Measurements from ENCODE around the gene KCNJ12.

The KCNJ12 gene

DNA sequence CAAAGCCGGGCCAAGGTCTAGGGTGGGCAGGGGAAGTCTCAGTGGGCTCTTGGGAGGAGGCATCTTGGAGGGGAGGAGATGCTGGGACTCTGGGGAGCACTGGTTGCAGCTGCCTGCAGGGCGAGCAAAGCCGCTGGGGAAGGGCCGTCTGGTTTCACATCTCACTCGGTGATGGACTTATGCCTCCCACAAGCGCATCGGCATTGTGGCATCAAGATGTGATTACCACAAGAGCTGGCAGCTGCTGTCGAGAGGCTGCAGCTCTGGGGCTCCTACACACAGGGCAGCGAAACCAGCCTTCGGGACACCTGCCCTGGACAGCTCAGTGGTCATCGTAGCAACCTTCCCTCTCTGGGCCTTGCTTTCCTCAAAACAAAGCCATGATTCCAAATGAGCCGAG lies 3.1 kb upstream of the KCNJ12 start (continued):
- TF ChIP-seq SCRT1 (tag by site-specific recombination; IDR thresholded peaks at IDR 0.05; ENCODE audit: borderline replicate concordance) (no peak), ZFP37 (tag by site-specific recombination; IDR thresholded peaks at IDR 0.05) (no peak), ZNF791 (tag by site-specific recombination; IDR thresholded peaks at IDR 0.05) (no peak), GLIS2 (tag by site-specific recombination; IDR thresholded peaks at IDR 0.05) (no peak)
- TF ChIP-seq, protein P1, sequence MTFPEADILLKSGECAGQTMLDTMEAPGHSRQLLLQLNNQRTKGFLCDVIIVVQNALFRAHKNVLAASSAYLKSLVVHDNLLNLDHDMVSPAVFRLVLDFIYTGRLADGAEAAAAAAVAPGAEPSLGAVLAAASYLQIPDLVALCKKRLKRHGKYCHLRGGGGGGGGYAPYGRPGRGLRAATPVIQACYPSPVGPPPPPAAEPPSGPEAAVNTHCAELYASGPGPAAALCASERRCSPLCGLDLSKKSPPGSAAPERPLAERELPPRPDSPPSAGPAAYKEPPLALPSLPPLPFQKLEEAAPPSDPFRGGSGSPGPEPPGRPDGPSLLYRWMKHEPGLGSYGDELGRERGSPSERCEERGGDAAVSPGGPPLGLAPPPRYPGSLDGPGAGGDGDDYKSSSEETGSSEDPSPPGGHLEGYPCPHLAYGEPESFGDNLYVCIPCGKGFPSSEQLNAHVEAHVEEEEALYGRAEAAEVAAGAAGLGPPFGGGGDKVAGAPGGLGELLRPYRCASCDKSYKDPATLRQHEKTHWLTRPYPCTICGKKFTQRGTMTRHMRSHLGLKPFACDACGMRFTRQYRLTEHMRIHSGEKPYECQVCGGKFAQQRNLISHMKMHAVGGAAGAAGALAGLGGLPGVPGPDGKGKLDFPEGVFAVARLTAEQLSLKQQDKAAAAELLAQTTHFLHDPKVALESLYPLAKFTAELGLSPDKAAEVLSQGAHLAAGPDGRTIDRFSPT (tag by site-specific recombination; IDR thresholded peaks at IDR 0.05): no peak

GRCh38 chr17:21373696-21374440 lies 2.3 kb upstream of the KCNJ12 start:
- H3K27ac ChIP-seq (ENCODE audit: extremely low read depth, low read depth, low read length): no peak overlapping the region
- peaks cover 9% of the 10 kb centered on the region for H3K4me1 ChIP-seq (ENCODE audit: control insufficient read depth, insufficient read depth, low read length)
- H3K4me3 ChIP-seq (ENCODE audit: low read depth, low read length): no peak overlapping the region
- no peaks in the 10 kb centered on the region for H3K9me3 ChIP-seq (ENCODE audit: control insufficient read depth, insufficient read depth, low read depth, low read length)
- no peaks in the 10 kb centered on the region for H3K36me3 ChIP-seq (ENCODE audit: control insufficient read depth in 2 of 2, insufficient read depth in 1 of 2, low read length in 2 of 2)
- ChIA-PET POLR2A (interaction anchor here (0.5 kb wide), 1 partner anchor 16 kb away, joined by 3 read pairs; no protein-coding TSS in a partner anchor), CTCF (interaction anchor here (1.3 kb wide), 2 partner anchors 15 to 138 kb away, joined by 3 to 4 read pairs; no protein-coding TSS in a partner anchor)
- TF ChIP-seq ZIC2 (tag by site-specific recombination; IDR thresholded peaks at IDR 0.05) (0 out of 2 replicates have a peak, but pooled peaks have one; percentile 13), KLF17 (tag by site-specific recombination; IDR thresholded peaks at IDR 0.05) (0 out of 2 replicates have a peak, but pooled peaks have one; percentile 52), ZNF10 (tag by site-specific recombination; IDR thresholded peaks at IDR 0.05) (peak; percentile 44; the same call in 1 of the 2 replicates), ZNF560 (tag by site-specific recombination; IDR thresholded peaks at IDR 0.05; ENCODE audit: borderline replicate concordance) (no peak), ZNF341 (tag by site-specific recombination; IDR thresholded peaks at IDR 0.05; ENCODE audit: low read depth) (peak; percentile 72; the same call in 1 of the 2 replicates)
- TF ChIP-seq, protein P2, sequence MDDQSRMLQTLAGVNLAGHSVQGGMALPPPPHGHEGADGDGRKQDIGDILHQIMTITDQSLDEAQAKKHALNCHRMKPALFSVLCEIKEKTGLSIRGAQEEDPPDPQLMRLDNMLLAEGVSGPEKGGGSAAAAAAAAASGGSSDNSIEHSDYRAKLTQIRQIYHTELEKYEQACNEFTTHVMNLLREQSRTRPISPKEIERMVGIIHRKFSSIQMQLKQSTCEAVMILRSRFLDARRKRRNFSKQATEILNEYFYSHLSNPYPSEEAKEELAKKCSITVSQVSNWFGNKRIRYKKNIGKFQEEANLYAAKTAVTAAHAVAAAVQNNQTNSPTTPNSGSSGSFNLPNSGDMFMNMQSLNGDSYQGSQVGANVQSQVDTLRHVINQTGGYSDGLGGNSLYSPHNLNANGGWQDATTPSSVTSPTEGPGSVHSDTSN (CRISPR knock-in tag; IDR thresholded peaks at IDR 0.05): no peak

GRCh38 chr17:21374441-21375161 lies 1.6 kb upstream of the KCNJ12 start:
- ChIA-PET POLR2A (interaction anchor here (0.5 kb wide), 1 partner anchor 16 kb away, joined by 3 read pairs; no protein-coding TSS in a partner anchor), CTCF (interaction anchor here (1.3 kb wide), 2 partner anchors 16 to 137 kb away, joined by 3 to 4 read pairs; no protein-coding TSS in a partner anchor)
- H3K4me1 ChIP-seq (ENCODE audit: control insufficient read depth, insufficient read depth, low read length): peaks cover 9% of the 10 kb centered on the region
- H3K9me3 ChIP-seq (ENCODE audit: control insufficient read depth, insufficient read depth, low read depth, low read length): no peaks in the 10 kb centered on the region
- no peak overlapping the region for H3K27ac ChIP-seq (ENCODE audit: extremely low read depth, low read depth, low read length)
- TF ChIP-seq ZBTB8A (tag by site-specific recombination; IDR thresholded peaks at IDR 0.05): no peak
- TF ChIP-seq ZNF639 (tag by site-specific recombination; IDR thresholded peaks at IDR 0.05): peak; percentile 39; the same call in 1 of the 2 replicates
- TF ChIP-seq ZBTB11 (tag by site-specific recombination; conservative IDR thresholded peaks at IDR 0.05; ENCODE audit: low read depth): no peak
- TF ChIP-seq KLF8 (tag by site-specific recombination; IDR thresholded peaks at IDR 0.05): 0 out of 2 replicates have a peak, but pooled peaks have one; percentile 21
- TF ChIP-seq ZNF664 (tag by site-specific recombination; IDR thresholded peaks at IDR 0.05): peak; percentile 94
- TF ChIP-seq AEBP2 (tag by site-specific recombination; IDR thresholded peaks at IDR 0.05; ENCODE audit: borderline replicate concordance): no peak
- no peaks in the 10 kb centered on the region for H3K36me3 ChIP-seq (ENCODE audit: control insufficient read depth in 2 of 2, insufficient read depth in 1 of 2, low read length in 2 of 2)
- H3K4me3 ChIP-seq (ENCODE audit: low read depth, low read length): no peak overlapping the region
